Choroid plexus epithelial cell (primary cell): ENCODE data around the gene GSKIP.

ENCODE experiments used
- DNase-seq: peaks from one replicate; pipeline ENCODE4 v3.0.0-alpha.2; 2010; ENCODE audit warnings: low read depth
- H3K4me3 ChIP-seq: 2 replicates; pipeline ENCODE4 v1.5.1; 2011; ENCODE audit warnings: low read depth, mild to moderate bottlenecking, control low read depth, low read length, moderate library complexity
- CTCF ChIP-seq: conservative IDR thresholded peaks from 2 replicates; pipeline ENCODE4 v1.5.1; 2011; ENCODE audit warnings: low read depth, mild to moderate bottlenecking, control low read depth, inconsistent platforms, low read length, moderate library complexity

Gene GSKIP

GRCh38 chr14:96362965-96363750 lies at the start of gene GSKIP, which contains the start of gene ATG2B:
Gene GSKIP (plus strand): TSS chr14:96363526. CDS start chr14:96382248, 18,722 bp downstream.
Gene ATG2B (minus strand): TSS chr14:96363341. CDS start chr14:96362976, 365 bp downstream.
- peak; percentile 91 for DNase-seq
- no peak for TF ChIP-seq CTCF
- H3K4me3 ChIP-seq = peak within 1 kb of the TSS; percentile 89

- TF ChIP-seq CTCF = no peak
- H3K4me3 ChIP-seq = no peak overlapping the region
- DNase-seq = no peak
These were observed 47.2 kb upstream of the GSKIP start for GRCh38 chr14:96316087-96316486.

GRCh38 chr14:96318836-96319235 lies 44.5 kb upstream of the GSKIP start:
- no peak overlapping the region for H3K4me3 ChIP-seq
- no peak for TF ChIP-seq CTCF
- DNase-seq = no peak

- no peak for DNase-seq
- no peak for TF ChIP-seq CTCF
- no peak overlapping the region for H3K4me3 ChIP-seq
These were observed 42.7 kb upstream of the GSKIP start for GRCh38 chr14:96320605-96321004.

DNA sequence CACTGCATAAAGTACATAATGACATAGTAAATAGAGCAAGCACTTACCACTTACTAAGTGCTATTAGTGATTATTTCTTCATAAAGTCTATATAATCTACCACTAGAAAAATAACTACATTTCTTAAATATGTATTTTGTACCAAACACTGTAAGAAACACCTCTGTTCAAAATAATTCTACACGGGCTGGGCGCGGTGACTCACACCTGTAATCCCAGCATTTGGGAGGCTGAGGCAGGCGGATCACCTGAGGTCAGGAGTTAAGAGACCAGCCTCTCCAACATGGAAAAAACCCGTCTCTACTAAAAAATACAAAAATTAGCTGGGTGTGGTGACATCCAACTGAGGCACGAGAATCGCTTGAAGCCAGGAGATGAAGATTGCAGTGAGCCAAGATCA lies 39.1 kb upstream of the GSKIP start:
- H3K4me3 ChIP-seq = no peak overlapping the region
- no peak for DNase-seq
- no peak for TF ChIP-seq CTCF

DNA sequence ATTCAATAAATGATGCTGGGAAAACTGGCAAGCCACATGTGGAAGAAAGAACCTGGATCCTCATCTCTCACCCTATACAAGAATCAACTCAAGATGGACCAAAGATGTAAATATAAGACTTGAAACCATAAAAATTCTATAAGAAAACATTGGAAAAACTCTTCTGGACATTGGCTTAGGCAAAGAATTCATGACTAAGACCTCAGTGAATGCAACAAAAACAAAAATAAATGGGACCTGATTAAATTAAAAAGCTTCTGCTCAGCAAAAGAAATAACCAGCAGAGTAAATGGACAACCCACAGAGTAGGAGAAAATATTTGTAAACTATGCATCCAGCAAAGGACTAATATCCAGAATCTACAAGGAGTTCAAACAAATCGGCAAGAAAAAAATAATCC lies 24.8 kb upstream of the GSKIP start:
- DNase-seq = peak; percentile 4
- no peak overlapping the region for H3K4me3 ChIP-seq
- no peak for TF ChIP-seq CTCF

DNA sequence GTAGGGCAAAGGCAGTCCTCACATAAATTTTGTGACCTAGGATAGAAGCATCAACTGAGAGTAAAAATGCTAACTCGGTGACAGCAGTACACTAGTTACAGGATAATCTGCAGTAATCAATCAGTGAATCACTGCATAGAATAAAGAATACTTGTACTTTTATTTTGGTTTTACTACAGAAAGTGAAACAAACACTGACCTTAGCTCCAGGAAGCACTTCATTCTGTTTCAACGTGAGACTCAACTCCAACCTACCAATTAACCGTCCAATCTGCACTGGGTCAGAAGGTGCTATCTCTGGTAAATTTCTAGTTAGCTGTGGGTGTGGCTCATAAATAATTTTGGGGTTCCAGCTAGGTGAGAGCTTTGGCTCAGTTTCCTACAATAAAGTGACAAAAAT lies 22.0 kb upstream of the GSKIP start:
- no peak for TF ChIP-seq CTCF
- no peak overlapping the region for H3K4me3 ChIP-seq
- DNase-seq = no peak
